ENCODE results near the gene NSD2.
A peak's percentile ranks its signal among the peaks of the same experiment; 100 is the strongest.

Gene NSD2

DNA sequence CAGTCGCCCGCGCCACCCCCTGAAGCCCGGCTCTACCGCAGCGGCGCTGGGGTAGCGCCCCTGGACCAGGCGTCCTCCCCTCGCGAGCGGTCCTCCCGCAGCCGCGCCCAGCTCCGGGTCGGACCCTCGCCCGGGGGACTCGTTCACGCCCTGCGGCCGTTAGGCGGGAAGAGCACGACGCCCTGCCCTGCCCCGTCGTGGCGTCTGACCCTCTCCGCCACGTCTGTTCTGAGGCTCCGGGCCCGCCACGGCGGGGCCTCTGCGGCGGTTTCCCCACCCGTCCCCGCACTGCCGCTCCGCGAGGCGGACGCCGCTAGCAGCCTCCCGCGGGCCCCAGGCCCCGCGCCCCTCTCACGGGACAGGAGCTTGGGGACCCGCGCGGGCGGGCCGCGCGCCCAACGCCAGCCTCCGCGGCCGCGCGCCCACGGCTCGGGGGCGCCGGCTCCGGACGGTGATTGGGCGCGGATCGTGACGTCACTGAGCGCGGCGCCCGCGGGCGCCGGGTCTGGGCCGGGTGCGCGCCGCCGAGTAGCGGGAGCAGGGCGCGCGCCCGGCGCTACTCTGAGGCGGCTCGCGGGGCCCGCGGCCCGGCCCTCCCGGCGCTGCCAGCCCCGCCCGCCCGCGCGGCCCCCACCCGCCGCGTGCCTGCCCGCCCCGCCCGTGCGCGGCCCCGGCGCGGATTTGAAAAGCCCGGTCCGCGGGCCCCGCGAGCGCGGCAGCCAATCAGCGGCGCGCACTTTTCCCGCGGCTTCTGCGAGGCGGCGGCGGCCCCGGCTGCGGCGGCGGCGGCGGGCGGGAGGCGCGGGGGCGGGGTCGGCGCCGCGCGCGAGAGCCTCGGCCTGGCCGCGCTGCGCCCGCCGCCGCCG is at the start of gene NSD2:
NSD2 (plus strand) TSS at position 816 of the 866 bp plus-strand sequence. CDS start 29,262 bp downstream, outside the sequence.
- Mint-ChIP-seq H3K4me1 (peaks cover 18 to 33% of the 10 kb centered on the region in 2 donors), H3K36me3 (peaks cover 5 to 7% of the 10 kb centered on the region in 2 donors), H3K9me3 (no peaks in the 10 kb centered on the region), H3K4me3 (peak within 1 kb of the TSS; percentile 91 to 93), H3K27ac (peak within 1 kb of the TSS; percentile 89), H3K27me3 (no peaks in the 10 kb centered on the region)
- ATAC-seq (replicated peaks) (peak; percentile 70 to 75), DNase-seq (peak; percentile 85)

DNA sequence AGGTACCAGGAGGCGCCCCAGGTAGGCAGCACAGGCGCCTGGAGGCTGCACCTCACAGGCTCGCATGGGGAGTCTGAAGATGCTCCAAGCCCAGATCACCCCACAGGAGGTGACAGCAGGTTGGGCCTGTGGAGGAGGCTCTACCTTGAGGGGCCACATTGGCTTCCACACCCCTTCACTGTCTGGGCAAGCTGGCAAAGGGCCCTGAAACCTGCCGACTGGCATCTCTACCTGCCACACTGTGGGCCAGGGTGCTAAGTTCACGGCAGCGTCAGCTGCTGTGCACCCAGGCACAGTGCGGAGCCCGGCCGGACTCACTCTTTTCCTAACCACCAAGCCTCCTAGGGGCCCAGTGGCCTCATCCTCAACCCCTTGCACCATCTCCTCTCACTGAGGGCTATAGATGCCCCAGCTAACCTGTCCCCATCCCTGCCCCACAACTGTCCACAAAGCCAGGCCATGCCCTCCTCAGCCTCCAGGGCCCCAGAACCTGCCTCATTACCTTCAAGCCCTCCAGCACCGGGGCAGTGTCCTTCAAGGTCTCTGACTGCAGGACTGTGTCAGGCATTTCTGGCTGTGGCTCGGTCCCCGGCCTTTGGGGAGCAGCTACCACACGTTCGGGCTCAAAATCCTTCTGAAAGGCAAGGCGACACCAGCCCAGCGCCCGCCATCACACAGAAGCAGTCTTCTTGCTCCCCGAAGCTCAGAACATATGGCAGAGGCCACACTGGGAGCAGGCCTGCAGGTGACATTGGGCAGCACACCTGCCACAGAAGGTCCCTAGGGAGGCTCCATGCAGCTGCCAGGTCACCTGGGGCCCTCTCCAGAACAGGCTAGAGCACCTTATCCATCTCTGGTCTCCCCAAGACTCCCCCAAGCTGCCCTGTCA is 49.3 kb upstream of the NSD2 start:
- DNase-seq: no peak
- H3K4me3 Mint-ChIP-seq: no peak overlapping the region
- H3K4me1 Mint-ChIP-seq: no peaks in the 10 kb centered on the region
- no peaks in the 10 kb centered on the region for H3K27me3 Mint-ChIP-seq
- no peak for ATAC-seq (replicated peaks)
- peaks cover 67 to 72% of the 10 kb centered on the region in 2 donors for H3K36me3 Mint-ChIP-seq
- no peak overlapping the region for H3K27ac Mint-ChIP-seq
- H3K9me3 Mint-ChIP-seq: no peaks in the 10 kb centered on the region

DNA sequence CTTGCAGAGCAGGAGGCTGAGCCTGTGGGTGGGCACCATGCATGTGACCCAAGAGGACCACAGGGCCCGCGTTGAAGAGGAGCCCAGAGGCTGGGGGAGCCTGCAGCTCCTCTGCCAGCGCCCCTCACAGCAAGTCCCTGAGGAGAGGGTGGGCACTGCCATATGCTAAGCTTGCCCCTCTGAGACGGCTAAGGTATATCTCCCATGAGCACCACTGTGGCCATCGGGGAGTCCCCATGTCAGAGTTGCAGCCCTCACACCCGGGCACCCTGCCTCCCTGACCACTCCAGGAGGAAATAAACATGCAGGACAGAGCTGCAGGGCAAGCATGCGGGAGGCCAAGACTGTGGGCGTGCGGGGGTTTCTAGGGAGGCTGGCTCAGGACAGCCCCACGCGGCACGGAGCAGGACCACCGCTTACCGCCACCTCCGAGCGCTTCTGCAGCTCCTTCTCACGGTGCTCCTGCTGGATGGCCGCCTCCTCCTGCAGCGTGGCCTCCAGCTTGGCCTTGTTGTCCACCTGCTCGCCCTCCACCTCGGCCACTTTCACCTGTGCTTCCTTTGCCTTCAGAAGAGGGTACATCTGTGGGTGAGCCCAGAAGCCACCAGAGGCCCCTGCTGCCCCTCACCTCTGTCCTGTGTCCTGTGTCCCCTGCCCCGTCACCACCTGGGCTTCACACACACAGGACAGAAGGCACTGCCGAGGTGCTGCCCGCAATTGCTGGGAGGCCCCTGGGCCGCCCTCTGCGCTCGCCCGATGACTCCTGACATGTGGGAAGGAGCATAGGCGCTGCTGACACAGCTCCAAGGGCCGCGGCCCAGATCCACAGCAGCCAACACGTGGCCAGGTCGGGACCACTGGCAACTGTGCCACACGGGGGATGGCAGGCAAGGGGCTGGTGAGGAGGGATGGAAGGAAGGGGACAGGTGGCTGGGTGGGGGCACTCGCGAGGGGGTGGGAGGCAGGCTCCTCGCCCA is 48.3 kb upstream of the NSD2 start:
- ATAC-seq (replicated peaks) (no peak), DNase-seq (no peak)
- H3K4me3 Mint-ChIP-seq: no peak overlapping the region
- no peak overlapping the region for H3K27ac Mint-ChIP-seq
- peaks cover 69 to 72% of the 10 kb centered on the region in 2 donors for H3K36me3 Mint-ChIP-seq
- no peaks in the 10 kb centered on the region for H3K27me3 Mint-ChIP-seq
- no peaks in the 10 kb centered on the region for H3K9me3 Mint-ChIP-seq
- no peaks in the 10 kb centered on the region for H3K4me1 Mint-ChIP-seq

DNA sequence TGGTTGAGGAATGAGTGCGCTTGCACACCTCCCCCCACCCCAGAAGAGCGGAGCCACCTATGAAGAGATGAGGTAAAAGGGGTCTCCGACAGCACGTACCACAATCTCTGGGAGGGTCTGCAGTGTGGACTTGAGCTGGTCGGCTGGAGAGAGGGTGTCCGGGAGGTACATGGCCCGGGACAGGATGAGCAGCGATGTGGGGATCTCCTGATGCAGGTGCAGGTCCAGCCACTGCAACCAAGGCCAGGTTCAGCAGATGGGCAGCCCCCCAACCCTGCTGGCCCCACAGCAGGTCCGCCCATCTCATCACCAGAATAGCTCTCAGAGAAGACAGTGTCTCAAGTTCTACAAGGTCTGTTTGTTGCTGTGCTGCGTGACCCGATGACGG is 47.7 kb upstream of the NSD2 start:
- peaks cover 63 to 65% of the 10 kb centered on the region in 2 donors for H3K36me3 Mint-ChIP-seq
- DNase-seq (no peak), ATAC-seq (replicated peaks) (no peak)
- no peaks in the 10 kb centered on the region for H3K4me1 Mint-ChIP-seq
- H3K27me3 Mint-ChIP-seq: no peaks in the 10 kb centered on the region
- no peak overlapping the region for H3K27ac Mint-ChIP-seq
- H3K4me3 Mint-ChIP-seq: no peak overlapping the region
- no peaks in the 10 kb centered on the region for H3K9me3 Mint-ChIP-seq

DNA sequence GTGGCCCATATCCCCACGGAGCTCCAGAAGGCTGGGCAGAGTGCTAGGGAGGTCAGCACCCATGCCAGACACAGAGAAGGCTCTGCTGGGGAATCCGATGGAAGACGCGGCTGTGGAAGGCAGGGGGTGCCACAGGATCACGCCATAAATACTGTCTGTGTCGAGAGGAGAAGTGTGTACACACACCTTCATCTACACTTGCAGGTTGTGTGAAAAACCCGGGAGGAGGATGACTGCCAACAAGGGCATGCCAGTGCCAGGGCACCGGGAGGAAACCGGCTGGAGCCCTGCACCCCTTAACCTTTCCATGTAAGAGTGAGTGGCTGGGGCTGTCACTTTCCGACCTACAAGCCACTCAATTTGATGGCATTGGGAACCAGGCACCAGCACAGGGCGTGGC is 46.4 kb upstream of the NSD2 start:
- peaks cover 61 to 63% of the 10 kb centered on the region in 2 donors for H3K36me3 Mint-ChIP-seq

DNA sequence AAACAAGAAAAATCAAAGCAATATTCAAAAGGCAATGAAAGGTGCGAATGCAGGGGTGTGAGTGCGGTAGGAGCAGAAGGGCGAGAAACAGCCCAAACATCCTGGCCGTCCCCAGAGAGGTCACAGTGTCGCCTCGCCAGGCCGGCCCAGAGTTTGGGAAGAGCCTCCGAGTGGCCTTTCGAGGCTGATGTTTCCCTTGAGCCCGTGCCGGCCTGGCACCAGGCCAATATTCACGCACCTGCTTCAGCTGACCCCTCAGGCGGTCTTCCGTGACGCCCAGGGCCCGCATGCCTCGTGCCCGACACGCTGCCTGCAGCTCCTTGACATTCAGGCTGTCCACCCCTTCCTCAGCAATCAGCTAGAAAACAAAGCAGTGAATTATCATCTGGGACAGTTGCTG is 45.9 kb upstream of the NSD2 start:
- H3K27me3 Mint-ChIP-seq: no peaks in the 10 kb centered on the region
- ATAC-seq (replicated peaks): no peak
- no peak overlapping the region for H3K4me3 Mint-ChIP-seq
- H3K27ac Mint-ChIP-seq: no peak overlapping the region
- no peak for DNase-seq
- H3K9me3 Mint-ChIP-seq: peaks cover 0 to 2% of the 10 kb centered on the region in 2 donors
- peaks cover 0 to 11% of the 10 kb centered on the region in 2 donors for H3K4me1 Mint-ChIP-seq
- H3K36me3 Mint-ChIP-seq: peaks cover 61 to 63% of the 10 kb centered on the region in 2 donors

More for the DNA sequence above, 46.4 kb upstream of the NSD2 start:
- DNase-seq: no peak
- H3K4me3 Mint-ChIP-seq: no peak overlapping the region
- H3K4me1 Mint-ChIP-seq: peaks cover 0 to 5% of the 10 kb centered on the region in 2 donors
- no peaks in the 10 kb centered on the region for H3K27me3 Mint-ChIP-seq
- peaks cover 0 to 2% of the 10 kb centered on the region in 2 donors for H3K9me3 Mint-ChIP-seq
- no peak overlapping the region for H3K27ac Mint-ChIP-seq
- no peak for ATAC-seq (replicated peaks)

DNA sequence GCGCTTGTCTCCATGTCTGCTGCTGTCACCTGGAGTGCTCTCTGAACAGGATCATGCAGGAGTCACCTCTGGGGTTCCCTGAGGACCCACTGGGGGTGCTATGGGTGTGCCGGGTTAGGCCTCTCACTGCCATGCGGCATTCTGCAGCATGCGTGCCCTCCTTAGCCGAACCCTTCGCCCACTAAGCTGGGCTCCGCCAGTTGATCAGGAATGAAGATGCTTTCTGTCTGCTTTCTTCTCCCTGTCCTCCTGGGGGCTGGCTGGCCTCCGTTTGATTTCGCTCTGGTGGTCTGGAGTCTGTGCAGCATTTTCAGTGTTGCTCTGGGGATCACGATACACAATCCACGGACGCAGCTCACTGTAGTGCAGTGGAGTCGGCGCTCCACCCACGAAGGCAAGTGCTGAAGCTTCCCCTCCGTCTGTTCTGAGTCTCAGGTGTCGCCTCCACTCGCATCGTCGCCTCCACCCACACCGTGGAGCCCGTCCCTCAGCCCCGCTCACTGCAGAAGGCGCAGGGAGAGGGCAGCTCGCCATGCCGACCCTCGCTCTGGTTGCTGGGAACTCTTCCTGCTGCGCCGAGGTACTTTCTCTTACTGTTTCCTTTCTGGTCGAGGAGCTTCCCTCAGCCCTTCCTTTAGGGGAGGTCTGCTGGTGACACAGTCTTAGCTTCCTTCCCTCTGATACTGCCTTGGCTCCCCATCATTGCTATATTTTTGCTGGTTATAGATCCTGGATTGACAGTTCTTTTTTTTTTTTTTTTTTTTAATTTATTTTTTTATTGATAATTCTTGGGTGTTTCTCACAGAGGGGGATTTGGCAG is 44.5 kb upstream of the NSD2 start:
- Mint-ChIP-seq H3K4me1 (peaks cover 10 to 24% of the 10 kb centered on the region in 2 donors), H3K4me3 (no peak overlapping the region)

DNA sequence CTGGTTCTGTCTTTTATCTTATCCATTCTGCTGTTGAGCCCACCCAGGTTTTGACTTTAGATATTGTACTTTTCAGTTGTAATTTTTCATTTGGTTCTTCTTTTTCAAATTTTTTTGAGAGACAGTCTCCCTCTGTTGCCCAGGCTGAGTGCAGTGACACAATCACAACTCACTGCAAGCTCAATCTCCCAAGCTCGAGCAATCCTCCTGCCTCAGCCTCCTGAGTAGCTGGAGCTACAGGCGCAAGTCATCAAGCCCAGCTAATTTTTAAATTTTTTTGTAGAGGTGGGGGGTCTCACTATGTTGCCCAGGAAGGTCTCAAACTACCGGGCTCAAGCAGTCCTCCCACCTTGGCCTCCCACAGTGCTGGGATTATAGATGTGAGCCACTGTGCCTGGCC is 41.0 kb upstream of the NSD2 start:
- DNase-seq (no peak), ATAC-seq (replicated peaks) (no peak)
- Mint-ChIP-seq H3K4me3 (no peak overlapping the region), H3K27ac (no peak overlapping the region), H3K9me3 (peaks cover 0 to 2% of the 10 kb centered on the region in 2 donors), H3K27me3 (no peaks in the 10 kb centered on the region), H3K4me1 (peaks cover 29 to 49% of the 10 kb centered on the region in 2 donors), H3K36me3 (peaks cover 60 to 65% of the 10 kb centered on the region in 2 donors)

More for the DNA sequence above, 44.5 kb upstream of the NSD2 start:
- Mint-ChIP-seq H3K27ac (no peak overlapping the region), H3K36me3 (peaks cover 68 to 74% of the 10 kb centered on the region in 2 donors), H3K9me3 (peaks cover 0 to 2% of the 10 kb centered on the region in 2 donors), H3K27me3 (no peaks in the 10 kb centered on the region)
- DNase-seq (no peak), ATAC-seq (replicated peaks) (no peak)

DNA sequence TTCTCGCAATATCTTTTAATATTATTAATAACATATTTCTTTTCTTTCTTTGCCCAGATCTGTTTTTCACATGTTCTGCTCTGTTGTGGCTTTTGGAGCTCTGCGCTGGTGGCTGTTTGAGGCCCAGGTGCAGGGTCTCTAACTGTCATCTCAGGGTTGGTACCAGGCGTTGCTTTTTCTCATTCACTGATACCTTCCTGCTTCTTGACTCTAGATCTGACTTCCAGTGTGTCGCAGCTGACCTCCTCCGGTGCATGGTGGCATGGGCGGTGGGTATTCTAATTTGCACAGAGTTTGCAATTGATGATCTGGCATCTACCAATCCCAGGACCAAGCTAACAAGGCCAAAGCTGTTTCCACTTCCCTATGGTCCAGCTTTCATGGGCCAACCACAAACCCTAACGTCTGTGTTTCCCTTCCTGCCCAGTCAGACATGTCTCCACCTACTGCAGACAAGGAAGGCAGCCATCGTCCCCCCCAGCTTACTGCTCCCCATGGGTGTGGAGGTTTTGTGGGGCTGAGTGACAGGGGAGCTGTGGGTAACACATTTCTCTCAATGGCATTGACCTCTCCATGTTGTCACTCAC is 40.5 kb upstream of the NSD2 start:
- peaks cover 0 to 2% of the 10 kb centered on the region in 2 donors for H3K9me3 Mint-ChIP-seq
- H3K27me3 Mint-ChIP-seq: no peaks in the 10 kb centered on the region
- H3K36me3 Mint-ChIP-seq: peaks cover 56 to 61% of the 10 kb centered on the region in 2 donors
- no peak overlapping the region for H3K4me3 Mint-ChIP-seq
- peak; percentile 33 to 58 for ATAC-seq (replicated peaks)
- peak overlapping the region; percentile 68 for H3K27ac Mint-ChIP-seq
- H3K4me1 Mint-ChIP-seq: peaks cover 29 to 50% of the 10 kb centered on the region in 2 donors
- no peak for DNase-seq

DNA sequence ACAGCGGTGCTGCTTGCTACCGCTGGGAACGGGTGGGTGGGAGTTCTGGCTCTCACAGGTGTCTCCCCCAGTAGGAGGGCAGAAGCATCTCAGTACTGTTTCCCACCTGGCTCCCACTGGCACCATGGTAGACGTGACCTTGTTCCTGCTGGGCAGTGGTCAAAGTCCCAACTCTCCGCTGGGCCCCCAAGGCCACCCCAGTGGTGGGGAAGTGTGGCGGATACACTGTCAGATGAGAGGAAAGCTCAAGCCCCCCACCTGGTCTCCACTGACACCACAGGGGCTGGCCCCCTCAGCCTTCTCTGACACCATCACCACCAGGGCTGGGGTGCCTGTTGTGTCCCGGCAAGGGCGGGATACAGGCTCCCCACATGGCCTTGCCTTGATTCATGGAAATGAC is 39.9 kb upstream of the NSD2 start:
- Mint-ChIP-seq H3K27me3 (no peaks in the 10 kb centered on the region), H3K36me3 (peaks cover 51 to 57% of the 10 kb centered on the region in 2 donors), H3K4me3 (no peak overlapping the region), H3K27ac (no peak overlapping the region), H3K4me1 (peaks cover 29 to 50% of the 10 kb centered on the region in 2 donors), H3K9me3 (peaks cover 0 to 2% of the 10 kb centered on the region in 2 donors)
- ATAC-seq (replicated peaks): no peak
- DNase-seq: no peak

DNA sequence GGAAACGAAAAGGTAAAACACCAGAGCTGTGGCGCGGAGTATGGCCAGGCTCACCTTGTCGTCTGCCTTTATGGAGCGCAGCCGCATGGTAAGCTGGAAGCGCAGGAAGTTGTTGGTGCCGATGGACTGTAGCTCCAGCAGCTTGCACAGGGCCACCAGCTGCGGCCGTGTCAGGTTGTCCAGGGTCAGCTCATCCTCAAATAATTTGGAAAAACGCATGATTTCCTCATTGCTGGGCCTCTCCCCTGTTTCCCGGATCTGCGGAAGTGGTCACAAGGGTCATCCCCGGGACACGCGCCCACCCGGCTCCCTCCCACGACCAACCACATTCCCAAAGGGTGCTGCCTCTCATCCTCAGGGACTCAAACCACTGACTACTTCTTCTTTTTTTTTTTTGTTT is 38.5 kb upstream of the NSD2 start:
- Mint-ChIP-seq H3K4me1 (peaks cover 29 to 50% of the 10 kb centered on the region in 2 donors), H3K36me3 (peaks cover 47 to 56% of the 10 kb centered on the region in 2 donors), H3K4me3 (no peak overlapping the region), H3K9me3 (peaks cover 0 to 2% of the 10 kb centered on the region in 2 donors), H3K27ac (peak overlapping the region; percentile 75), H3K27me3 (no peaks in the 10 kb centered on the region)
- no peak for DNase-seq
- ATAC-seq (replicated peaks): no peak

DNA sequence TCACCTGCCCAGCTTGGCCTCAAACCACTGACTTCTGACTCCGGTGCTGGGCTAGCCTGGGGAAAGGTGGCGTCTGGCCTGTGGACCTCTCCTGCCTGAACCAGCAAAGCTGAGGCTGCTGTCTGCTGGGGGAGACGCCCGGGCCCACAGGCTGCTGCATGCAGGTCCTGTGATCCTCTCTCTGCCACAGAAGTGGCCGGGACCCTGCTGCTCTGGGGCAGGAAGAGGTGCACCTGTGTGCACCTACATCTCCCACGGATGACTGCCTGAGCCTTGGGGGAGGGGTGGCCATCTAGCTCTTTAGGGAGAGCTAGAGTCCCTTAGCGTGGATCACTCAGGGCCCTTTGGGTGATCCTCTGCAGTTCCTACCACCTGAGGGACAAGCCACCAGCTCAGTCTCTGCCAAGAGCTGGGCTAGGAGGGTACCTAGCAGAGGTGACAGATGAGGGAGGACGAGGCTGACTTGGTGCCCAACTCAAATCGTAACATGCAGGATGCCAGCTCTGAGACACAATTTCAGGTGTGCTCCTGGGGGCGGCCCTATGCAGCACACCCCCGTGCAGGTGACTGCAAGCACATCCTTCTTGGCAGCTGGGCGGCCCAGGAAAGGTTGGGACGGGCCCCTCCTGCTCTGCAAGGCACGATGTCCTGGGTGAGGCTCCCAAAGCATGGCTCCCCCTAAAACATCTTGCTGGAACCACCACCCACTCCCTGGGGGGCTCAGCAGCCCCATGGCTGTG is 37.7 kb upstream of the NSD2 start:
- H3K27me3 Mint-ChIP-seq: no peaks in the 10 kb centered on the region
- H3K27ac Mint-ChIP-seq: peak overlapping the region; percentile 91
- ATAC-seq (replicated peaks) (peak; percentile 1 to 2), DNase-seq (no peak)
- H3K4me3 Mint-ChIP-seq: peak overlapping the region; percentile 59 to 62
- peaks cover 29 to 50% of the 10 kb centered on the region in 2 donors for H3K4me1 Mint-ChIP-seq
- H3K9me3 Mint-ChIP-seq: peaks cover 0 to 2% of the 10 kb centered on the region in 2 donors
- H3K36me3 Mint-ChIP-seq: peaks cover 51 to 59% of the 10 kb centered on the region in 2 donors

Measured in stimulated activated naive B cell treated with anti-CD40 and anti-IgM and Interleukin-4, amounts not matched to agents 10 μg/mL and 1 μg/mL and 100 μg/mL, for 72 hours (primary cell).